CD4-positive, alpha-beta T cell (primary cell): Measurements from ENCODE around the gene KCNH1. TPM values are rescaled to one million over a fixed set of nuclear protein-coding genes. Genes with fewer than 3 reads are reported as not detected.

ENCODE experiments used
- ATAC-seq: fragments of 200-7000 bp; cut with Tn5 transposase; one replicate; pipeline ENCODE4 v1.10.0; 2022; ENCODE audit warnings: mild to moderate bottlenecking; ENCODE audit not compliant: poor library complexity
- CTCF ChIA-PET: fragments of 350-600 bp; sonication (Branson Sonifier 250); formaldehyde crosslinking; loops from one replicate; lab custom pipeline; 2021; ENCODE audit warnings: antibody characterized with exemption, inconsistent platforms; lab: Charles Lee
- POLR2A ChIA-PET: fragments of 350-600 bp; sonication (Branson Sonifier 250); formaldehyde crosslinking; loops from one replicate; lab custom pipeline; 2021; ENCODE audit warnings: antibody characterized with exemption, inconsistent platforms; lab: Charles Lee
- DNase-seq, 14 experiments: peaks; one replicate each; pipeline ENCODE4 v3.0.0-alpha.2; 2013 to 2020; ENCODE audit warnings: mixed read lengths in 2 of 14
- H3K27ac ChIP-seq, 2 donors: one replicate each; pipeline versions ENCODE4 v1.5.1 to v1.7.0; 2013; ENCODE audit warnings: low read length in 2 of 2, low read depth in 1 of 2, mild to moderate bottlenecking in 1 of 2
- H3K27me3 ChIP-seq, 2 experiments: 1 replicate in 1 of 2; 2 replicates in 1 of 2; pipeline versions ENCODE4 v1.6.1 to v1.7.0; 2013; ENCODE audit warnings: low read length in 2 of 2, control low read depth in 1 of 2, mild to moderate bottlenecking in 1 of 2, moderate library complexity in 1 of 2; ENCODE audit not compliant: insufficient read depth in 2 of 2, control insufficient read depth in 1 of 2
- H3K36me3 ChIP-seq: one replicate; pipeline ENCODE4 v1.6.1; 2013; ENCODE audit warnings: low read length, control low read depth; ENCODE audit not compliant: insufficient read depth
- H3K4me1 ChIP-seq: one replicate; pipeline ENCODE4 v1.6.1; 2013; ENCODE audit warnings: low read length, control low read depth; ENCODE audit not compliant: insufficient read depth
- H3K4me3 ChIP-seq: one replicate; pipeline ENCODE4 v1.5.1; 2013; ENCODE audit warnings: mild to moderate bottlenecking, low read length, moderate library complexity
- H3K9me3 ChIP-seq, 2 experiments: 1 replicate in 1 of 2; 2 replicates in 1 of 2; pipeline versions ENCODE4 v1.6.1 to v1.7.0; 2013; ENCODE audit warnings: low read length in 2 of 2, mild to moderate bottlenecking in 2 of 2, control low read depth in 1 of 2, moderate library complexity in 1 of 2; ENCODE audit not compliant: control insufficient read depth in 1 of 2, insufficient read depth in 1 of 2
- H3K27ac Mint-ChIP-seq: one replicate; pipeline ENCODE4 v1.8.0; 2020; ENCODE audit warnings: mixed read lengths
- H3K27me3 Mint-ChIP-seq: one replicate; pipeline ENCODE4 v1.8.0; 2021; ENCODE audit warnings: mixed read lengths
- H3K36me3 Mint-ChIP-seq: one replicate; pipeline ENCODE4 v1.8.0; 2021; ENCODE audit warnings: low read depth, mixed read lengths
- H3K4me1 Mint-ChIP-seq: one replicate; pipeline ENCODE4 v1.8.0; 2021; ENCODE audit warnings: low read depth, mixed read lengths
- H3K4me3 Mint-ChIP-seq: one replicate; pipeline ENCODE4 v1.8.0; 2020; ENCODE audit warnings: mild to moderate bottlenecking, mixed read lengths
- H3K9me3 Mint-ChIP-seq: one replicate; pipeline ENCODE4 v1.8.0; 2020; ENCODE audit warnings: mixed read lengths
- CTCF ChIP-seq: fragments of 200-600 bp; IDR thresholded peaks from one replicate; pipeline ENCODE4 v1.8.0; 2022; ENCODE audit warnings: antibody characterized with exemption, mild to moderate bottlenecking
- intact Hi-C, 2 experiments: fragments of 100-400 bp; cut with DNase I in 1 of 2; cut with micrococcal nuclease in 1 of 2; formaldehyde crosslinking; loops; one replicate each; pipeline versions ENCODE4 v1.15.1 to v1.9.0; 2023 to 2025; cut with DNase I, micrococcal nuclease
- total RNA-seq, 174 experiments: library from RNA in 2 of 174; stranded (reverse) in 2 of 174; gene quantifications; one replicate each; pipeline ENCODE4 v1.2.3 and lab custom pipeline; 2021 to 2026

KCNH1 gene
- total RNA-seq, 2 experiments from 2014 or later = not detected

GRCh38 chr1:210814382-210815123 lies 319.4 kb downstream of the KCNH1 start:
- no peak for TF ChIP-seq CTCF
- ATAC-seq (no peak), DNase-seq (no peak)
- Mint-ChIP-seq H3K27ac (no peak overlapping the region), H3K36me3 (no peaks in the 10 kb centered on the region), H3K27me3 (peaks cover 2% of the 10 kb centered on the region), H3K4me1 (no peaks in the 10 kb centered on the region), H3K4me3 (no peak overlapping the region), H3K9me3 (no peaks in the 10 kb centered on the region)
- Histone ChIP-seq H3K36me3 (no peaks in the 10 kb centered on the region), H3K27me3 (no peaks in the 10 kb centered on the region), H3K4me1 (no peaks in the 10 kb centered on the region), H3K9me3 (no peaks in the 10 kb centered on the region), H3K4me3 (no peak overlapping the region), H3K27ac (no peak overlapping the region)
- intact Hi-C loops = no loop called here
- POLR2A ChIA-PET = no interaction called here
- CTCF ChIA-PET = no interaction called here

GRCh38 chr1:210801501-210801900 lies 332.4 kb downstream of the KCNH1 start:
- no peak overlapping the region for H3K27ac ChIP-seq
- H3K36me3 ChIP-seq = no peaks in the 10 kb centered on the region
- ChIA-PET POLR2A (no interaction called here), CTCF (no interaction called here)
- TF ChIP-seq CTCF = no peak
- H3K4me1 ChIP-seq = no peaks in the 10 kb centered on the region
- intact Hi-C loops = no loop called here
- Mint-ChIP-seq H3K27me3 (peaks cover 23% of the 10 kb centered on the region), H3K4me3 (no peak overlapping the region), H3K36me3 (no peaks in the 10 kb centered on the region), H3K4me1 (no peaks in the 10 kb centered on the region), H3K9me3 (no peaks in the 10 kb centered on the region), H3K27ac (no peak overlapping the region)
- H3K27me3 ChIP-seq = peaks cover 0 to 4% of the 10 kb centered on the region in 2 experiments
- H3K4me3 ChIP-seq = no peak overlapping the region
- ATAC-seq (no peak), DNase-seq (no peak)
- peaks cover 0 to 4% of the 10 kb centered on the region in 2 experiments for H3K9me3 ChIP-seq

- Histone ChIP-seq H3K4me3 (no peak overlapping the region), H3K36me3 (no peaks in the 10 kb centered on the region), H3K4me1 (no peaks in the 10 kb centered on the region), H3K9me3 (peaks cover 0 to 4% of the 10 kb centered on the region in 2 experiments), H3K27me3 (peaks cover 0 to 4% of the 10 kb centered on the region in 2 experiments), H3K27ac (no peak overlapping the region)
- intact Hi-C loops = no loop called here
- H3K36me3 Mint-ChIP-seq = no peaks in the 10 kb centered on the region
- no peak for TF ChIP-seq CTCF
- H3K4me1 Mint-ChIP-seq = no peaks in the 10 kb centered on the region
- no peak for ATAC-seq
- ChIA-PET CTCF (no interaction called here), POLR2A (no interaction called here)
- DNase-seq = no peak
- H3K9me3 Mint-ChIP-seq = no peaks in the 10 kb centered on the region
- H3K4me3 Mint-ChIP-seq = no peak overlapping the region
- H3K27ac Mint-ChIP-seq = no peak overlapping the region
- peaks cover 21% of the 10 kb centered on the region for H3K27me3 Mint-ChIP-seq
These were observed 333.2 kb downstream of the KCNH1 start for GRCh38 chr1:210800756-210801155.
